IPS-15b (cell line): ENCODE measurements around the gene PRSS48.
A peak's percentile ranks its signal among the peaks of the same experiment; 100 is the strongest.
"Not testable (repeated sequence)": the region's sequence is repeated elsewhere in the genome, so short reads cannot be mapped to it uniquely, and the experiment has no call there.

Experiments used
- H3K27me3 ChIP-seq: one replicate; pipeline ENCODE4 v1.6.1; 2013; ENCODE audit warnings: low read length; ENCODE audit not compliant: control insufficient read depth, insufficient read depth
- H3K36me3 ChIP-seq: one replicate; pipeline ENCODE4 v1.6.1; 2013; ENCODE audit warnings: low read length; ENCODE audit not compliant: control insufficient read depth, insufficient read depth
- H3K4me1 ChIP-seq: one replicate; pipeline ENCODE4 v1.6.1; 2013; ENCODE audit warnings: mild to moderate bottlenecking, low read length; ENCODE audit not compliant: control insufficient read depth, insufficient read depth
- H3K4me3 ChIP-seq: one replicate; pipeline ENCODE4 v1.5.1; 2013; ENCODE audit warnings: low read depth, low read length
- H3K9ac ChIP-seq: one replicate; pipeline ENCODE4 v1.6.1; 2013; ENCODE audit warnings: low read depth, mild to moderate bottlenecking, low read length
- H3K9me3 ChIP-seq: one replicate; pipeline ENCODE4 v1.6.1; 2013; ENCODE audit warnings: mild to moderate bottlenecking, low read length; ENCODE audit not compliant: control insufficient read depth, insufficient read depth

PRSS48 gene, protein sequence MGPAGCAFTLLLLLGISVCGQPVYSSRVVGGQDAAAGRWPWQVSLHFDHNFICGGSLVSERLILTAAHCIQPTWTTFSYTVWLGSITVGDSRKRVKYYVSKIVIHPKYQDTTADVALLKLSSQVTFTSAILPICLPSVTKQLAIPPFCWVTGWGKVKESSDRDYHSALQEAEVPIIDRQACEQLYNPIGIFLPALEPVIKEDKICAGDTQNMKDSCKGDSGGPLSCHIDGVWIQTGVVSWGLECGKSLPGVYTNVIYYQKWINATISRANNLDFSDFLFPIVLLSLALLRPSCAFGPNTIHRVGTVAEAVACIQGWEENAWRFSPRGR

DNA sequence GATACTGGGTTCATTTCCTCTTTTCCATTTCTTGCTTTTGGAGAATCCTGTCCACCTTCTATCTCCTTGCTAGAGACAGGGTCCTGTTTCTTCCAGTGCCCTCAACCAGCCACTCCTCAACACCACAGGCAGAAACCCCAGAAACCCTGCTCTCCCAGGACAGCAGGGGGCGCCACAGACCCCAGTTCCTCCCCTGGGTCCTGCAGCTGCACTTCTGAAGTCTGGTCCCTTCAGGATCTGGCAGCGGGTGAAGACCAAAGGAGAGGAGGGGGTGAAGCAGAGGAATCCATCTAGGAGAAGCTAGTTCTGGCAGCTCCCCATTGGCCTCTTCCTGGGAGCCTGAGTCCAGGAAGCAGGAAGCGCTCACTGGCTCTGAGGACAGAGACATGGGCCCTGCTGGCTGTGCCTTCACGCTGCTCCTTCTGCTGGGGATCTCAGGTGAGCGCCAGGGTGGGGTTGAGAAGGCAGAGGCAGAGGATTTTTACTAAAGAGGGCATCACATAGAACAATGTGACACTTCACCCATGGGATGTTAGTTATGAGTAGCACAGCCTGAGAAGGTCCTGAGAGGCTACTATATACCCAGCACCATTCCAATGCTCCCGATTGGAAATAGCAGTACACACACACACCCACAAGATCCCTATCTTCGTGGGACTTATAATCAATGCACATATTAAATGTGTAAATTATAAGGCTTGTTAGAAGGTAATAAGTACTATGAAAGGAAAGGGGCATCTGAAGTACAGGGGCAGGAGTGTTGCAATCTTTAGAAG is at the start of gene PRSS48:
PRSS48 (plus strand) TSS at position 375 of the 776 bp plus-strand sequence; CDS start at position 387, 12 bp downstream.
- H3K9me3 ChIP-seq, result no peaks in the 10 kb centered on the region
- H3K27me3 ChIP-seq, result no peaks in the 10 kb centered on the region
- H3K4me1 ChIP-seq, result peaks cover 4% of the 10 kb centered on the region
- H3K36me3 ChIP-seq, result no peaks in the 10 kb centered on the region
- peak within 1 kb of the TSS; percentile 26 for H3K9ac ChIP-seq
- H3K4me3 ChIP-seq, result no peak within 1 kb of the TSS

DNA sequence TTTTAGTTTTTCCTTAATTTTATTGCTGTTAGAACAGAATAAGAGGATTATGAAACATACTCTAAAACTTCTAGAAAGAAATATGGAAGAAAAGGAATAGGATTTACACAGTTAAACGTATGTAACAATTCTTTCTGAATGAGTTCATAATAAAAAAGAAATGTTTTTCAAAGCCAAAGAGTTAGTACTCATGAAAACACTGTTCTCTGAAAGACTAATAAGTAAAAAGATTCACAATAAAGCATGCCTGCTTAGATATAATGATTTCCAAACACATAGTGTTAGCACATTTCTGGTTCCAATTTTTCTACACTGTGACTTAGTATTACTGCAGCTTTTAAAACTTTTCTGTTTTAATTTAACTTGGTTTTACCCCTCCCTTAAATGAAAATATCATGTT is 49.8 kb upstream of the PRSS48 start:
- Histone ChIP-seq H3K4me3 (no peak overlapping the region), H3K9ac (no peak overlapping the region)

DNA sequence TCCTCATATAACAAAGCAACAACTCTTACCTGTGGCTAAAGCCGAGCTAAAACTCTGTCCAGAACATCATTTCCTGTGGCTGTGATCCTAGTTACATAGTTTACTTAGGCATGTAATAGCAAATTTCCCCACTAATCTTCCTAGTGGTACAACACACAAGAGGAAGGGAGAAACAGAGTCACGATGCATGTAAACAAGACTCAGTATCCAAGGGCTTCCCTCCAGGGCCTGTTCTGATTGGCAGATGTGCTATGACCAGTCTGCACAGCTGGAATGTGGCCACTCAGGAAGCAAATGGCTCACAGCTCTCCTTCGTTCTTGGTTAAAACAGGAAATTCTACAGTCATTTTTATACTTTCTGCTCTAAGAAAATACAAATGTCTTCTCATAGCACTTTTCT is 49.2 kb upstream of the PRSS48 start:
- H3K9me3 ChIP-seq, result no peaks in the 10 kb centered on the region
- H3K4me3 ChIP-seq, result no peak overlapping the region
- H3K27me3 ChIP-seq, result no peaks in the 10 kb centered on the region
- H3K9ac ChIP-seq, result no peak overlapping the region
- H3K4me1 ChIP-seq, result peaks cover 4% of the 10 kb centered on the region
- H3K36me3 ChIP-seq, result no peaks in the 10 kb centered on the region

More for the DNA sequence above, 49.8 kb upstream of the PRSS48 start:
- H3K9me3 ChIP-seq, result no peaks in the 10 kb centered on the region
- no peaks in the 10 kb centered on the region for H3K27me3 ChIP-seq
- no peaks in the 10 kb centered on the region for H3K36me3 ChIP-seq
- peaks cover 4% of the 10 kb centered on the region for H3K4me1 ChIP-seq

DNA sequence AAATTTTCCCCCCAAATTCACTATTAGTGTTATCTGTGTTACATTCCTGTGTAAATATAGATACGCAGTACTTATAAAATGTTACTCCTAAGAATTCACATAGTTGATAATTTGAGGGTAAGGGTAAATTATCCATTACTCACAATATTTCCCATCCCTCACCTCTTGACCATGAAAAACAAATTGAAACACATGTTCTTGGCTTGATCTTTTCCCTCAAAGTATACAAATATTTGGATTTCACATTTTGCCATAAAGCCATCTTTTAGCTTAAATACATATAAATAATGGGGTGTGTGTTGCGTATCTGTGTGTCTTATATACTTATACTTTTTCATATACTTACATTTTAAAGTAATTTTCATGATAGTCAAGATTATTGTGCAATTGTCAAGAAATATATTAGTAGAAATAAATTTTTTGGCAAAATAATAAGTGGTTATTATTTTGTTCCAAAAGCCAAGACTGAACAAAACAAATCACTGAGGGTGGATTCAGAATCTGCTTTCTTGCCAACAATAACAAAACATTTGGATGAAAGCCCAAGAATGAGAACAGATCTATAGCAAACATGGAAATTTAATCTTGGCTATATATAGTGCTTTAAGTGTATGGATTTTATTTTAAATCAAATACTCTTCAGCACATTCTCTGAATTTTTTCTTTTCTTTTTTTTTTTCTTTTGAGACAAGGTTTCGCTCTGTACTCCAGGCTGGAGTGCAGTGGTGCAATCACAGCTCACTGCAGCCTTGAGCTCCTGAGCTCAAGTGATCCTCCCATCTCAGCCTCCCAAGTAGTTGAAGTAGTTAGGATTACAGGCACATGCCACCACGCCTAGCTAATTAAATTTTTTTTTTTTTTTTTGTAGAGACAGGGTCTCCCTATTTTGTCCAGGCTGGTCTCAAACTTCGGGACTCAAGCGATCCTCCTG is 48.5 kb upstream of the PRSS48 start:
- H3K4me1 ChIP-seq, result peaks cover 4% of the 10 kb centered on the region
- no peak overlapping the region for H3K9ac ChIP-seq
- H3K36me3 ChIP-seq, result no peaks in the 10 kb centered on the region
- H3K27me3 ChIP-seq, result no peaks in the 10 kb centered on the region
- no peak overlapping the region for H3K4me3 ChIP-seq
- no peaks in the 10 kb centered on the region for H3K9me3 ChIP-seq

DNA sequence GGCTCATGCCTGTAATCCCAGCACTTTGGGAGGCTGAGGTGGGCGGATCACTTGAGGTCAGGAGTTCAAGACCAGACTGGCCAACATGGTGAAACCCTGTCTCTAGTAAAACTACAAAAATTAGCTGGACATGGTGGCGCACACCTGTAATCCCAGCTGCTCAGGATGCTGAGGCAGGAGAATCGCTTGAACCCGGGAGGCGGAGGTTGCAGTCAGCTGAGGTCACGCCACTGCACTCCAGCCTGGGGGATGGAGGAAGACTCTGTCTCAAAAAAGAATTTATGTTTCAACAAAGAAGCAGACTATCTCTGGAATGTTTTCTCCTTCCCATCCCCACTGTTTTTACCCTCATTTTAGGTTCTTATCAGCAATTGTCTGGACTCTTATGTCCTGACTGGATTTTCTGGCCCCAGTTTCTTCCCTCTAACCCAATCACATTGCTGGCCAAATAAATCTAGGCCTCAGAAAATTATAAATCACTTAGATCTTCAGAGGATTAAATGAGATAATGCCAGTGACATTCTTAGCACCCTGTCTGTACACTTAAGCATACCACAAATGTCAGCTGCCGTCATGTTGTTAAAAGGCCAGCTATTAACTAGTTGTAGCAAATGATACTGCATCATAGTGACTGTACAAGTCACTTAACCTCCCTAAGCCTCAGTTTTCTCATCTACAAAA is 44.9 kb upstream of the PRSS48 start:
- no peaks in the 10 kb centered on the region for H3K36me3 ChIP-seq
- no peak overlapping the region for H3K9ac ChIP-seq

DNA sequence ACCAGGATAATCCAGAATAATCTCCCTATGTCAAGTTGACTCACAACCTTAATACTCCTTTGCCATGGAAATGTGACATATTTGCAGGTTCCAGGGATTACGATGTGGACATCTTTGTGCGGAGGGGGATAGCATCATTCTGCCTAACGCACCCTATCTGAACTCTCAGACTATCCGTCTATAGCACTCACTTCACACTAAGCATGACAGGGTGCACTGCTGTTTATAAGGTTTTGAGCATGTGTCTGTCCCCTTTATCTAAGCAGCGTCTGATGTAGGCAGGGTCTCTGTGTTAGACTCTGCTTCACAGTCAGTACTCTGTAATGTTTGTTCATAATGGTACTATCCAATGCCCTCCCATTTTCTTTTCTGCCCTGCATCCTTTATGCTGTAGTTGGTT is 43.4 kb upstream of the PRSS48 start:
- Histone ChIP-seq H3K9ac (peak overlapping the region; percentile 50), H3K9me3 (no peaks in the 10 kb centered on the region), H3K4me1 (no peaks in the 10 kb centered on the region), H3K36me3 (no peaks in the 10 kb centered on the region), H3K4me3 (no peak overlapping the region), H3K27me3 (no peaks in the 10 kb centered on the region)

More for the DNA sequence above, 44.9 kb upstream of the PRSS48 start:
- Histone ChIP-seq H3K27me3 (no peaks in the 10 kb centered on the region), H3K9me3 (no peaks in the 10 kb centered on the region), H3K4me3 (no peak overlapping the region), H3K4me1 (peaks cover 4% of the 10 kb centered on the region)

DNA sequence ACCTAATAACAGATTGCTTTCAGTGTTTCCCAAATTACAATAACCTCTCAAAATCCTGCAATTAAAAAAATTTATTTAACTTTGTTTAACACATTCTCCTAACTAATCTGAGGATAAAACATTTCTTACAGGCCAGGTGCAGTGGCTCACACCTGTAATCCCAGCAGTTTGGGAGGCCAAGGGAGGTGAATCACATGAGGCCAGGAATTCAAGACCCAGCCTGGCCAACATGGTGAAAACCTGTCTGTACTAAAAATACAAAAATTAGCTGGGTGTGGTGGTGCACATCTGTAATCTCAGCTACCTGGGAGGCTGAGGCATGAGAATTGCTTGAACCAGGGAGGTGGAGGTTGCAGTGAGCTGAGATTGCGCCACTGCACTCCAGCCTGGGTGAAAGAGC is 41.6 kb upstream of the PRSS48 start:
- not testable (repeated sequence) for H3K36me3 ChIP-seq, H3K4me1 ChIP-seq, H3K4me3 ChIP-seq, H3K27me3 ChIP-seq, H3K9me3 ChIP-seq, H3K9ac ChIP-seq

DNA sequence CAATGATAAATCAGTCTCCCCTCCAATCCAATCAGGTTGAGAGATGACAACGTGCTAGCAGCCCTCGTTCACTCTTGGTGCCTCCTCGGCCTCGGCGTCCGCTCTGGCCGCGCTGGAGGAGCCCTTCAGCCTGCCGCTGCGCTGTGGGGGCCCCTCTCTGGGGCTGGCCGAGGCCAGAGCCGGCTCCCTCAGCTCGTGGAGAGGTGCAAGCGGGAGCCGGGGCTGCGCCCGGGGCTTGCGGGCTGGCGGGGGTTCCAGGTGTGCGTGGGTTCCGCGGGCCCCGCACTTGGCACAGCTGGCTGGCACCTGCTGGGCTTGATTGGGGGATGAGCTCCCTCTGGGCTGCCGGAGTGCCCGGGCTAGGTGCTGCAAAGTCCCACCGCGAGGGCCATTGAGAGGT is 40.9 kb upstream of the PRSS48 start:
- Histone ChIP-seq H3K4me1 (no peaks in the 10 kb centered on the region), H3K9ac (no peak overlapping the region), H3K27me3 (no peaks in the 10 kb centered on the region), H3K36me3 (no peaks in the 10 kb centered on the region), H3K9me3 (no peaks in the 10 kb centered on the region), H3K4me3 (no peak overlapping the region)

DNA sequence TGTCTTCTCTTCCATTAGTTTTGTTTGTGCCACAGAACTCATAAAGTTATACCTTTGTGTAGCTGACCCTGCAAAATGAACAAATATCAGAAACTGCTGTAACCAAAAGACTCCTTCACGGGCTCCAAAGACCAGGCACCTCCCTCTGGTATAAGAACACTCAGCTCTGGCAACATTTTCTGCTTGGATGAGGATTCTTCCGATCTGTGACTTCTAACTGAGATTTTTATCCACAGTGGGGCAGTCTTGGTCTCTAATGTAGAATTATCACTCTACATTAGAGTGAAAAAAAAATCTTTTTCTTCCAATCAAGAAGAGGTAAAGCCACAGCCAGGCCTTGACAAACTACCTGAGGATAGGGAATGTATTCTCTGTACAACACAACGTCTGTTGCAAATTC is 38.5 kb upstream of the PRSS48 start:
- Histone ChIP-seq H3K36me3 (no peaks in the 10 kb centered on the region), H3K27me3 (no peaks in the 10 kb centered on the region), H3K4me1 (peaks cover 5% of the 10 kb centered on the region), H3K9me3 (no peaks in the 10 kb centered on the region), H3K4me3 (no peak overlapping the region), H3K9ac (no peak overlapping the region)

DNA sequence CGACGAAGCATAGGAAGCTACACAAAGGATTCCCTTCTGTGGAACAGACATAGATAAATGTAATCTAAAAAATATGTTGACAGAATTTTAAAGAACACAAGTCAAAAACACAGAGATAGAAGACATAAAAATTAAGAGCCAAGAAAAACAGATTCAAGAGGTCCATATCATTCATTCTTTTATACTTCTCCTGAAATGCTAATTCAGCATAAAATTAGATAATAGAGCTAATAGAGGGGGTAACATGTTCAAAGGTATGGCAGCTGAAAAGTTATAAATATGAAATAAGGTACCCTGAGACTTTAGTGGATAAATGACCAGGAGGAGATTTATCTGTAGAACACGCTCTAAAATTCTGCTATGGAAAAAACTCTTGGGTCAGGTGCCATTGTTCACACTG is 37.4 kb upstream of the PRSS48 start:
- Histone ChIP-seq H3K4me1 (peaks cover 5% of the 10 kb centered on the region), H3K9ac (no peak overlapping the region), H3K9me3 (no peaks in the 10 kb centered on the region), H3K36me3 (no peaks in the 10 kb centered on the region), H3K4me3 (no peak overlapping the region), H3K27me3 (no peaks in the 10 kb centered on the region)

DNA sequence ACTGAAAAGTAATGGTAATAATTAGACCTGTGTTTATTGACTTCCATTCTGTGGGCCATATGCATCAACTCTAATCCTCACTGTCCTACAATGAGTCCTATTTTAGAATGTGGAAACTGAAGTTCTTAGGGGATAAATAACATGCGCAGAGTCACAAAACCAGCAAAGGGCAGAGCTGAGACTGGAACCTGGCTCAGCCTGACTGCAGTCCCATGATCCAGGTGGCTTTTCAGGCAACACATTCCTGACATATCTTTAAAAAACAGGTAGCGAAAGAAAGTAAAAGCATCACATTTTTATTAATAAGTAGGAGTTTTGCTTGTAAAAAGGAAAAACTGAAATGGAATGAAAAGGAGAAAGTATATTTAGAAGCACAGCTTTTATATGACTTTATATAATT is 34.7 kb upstream of the PRSS48 start:
- no peaks in the 10 kb centered on the region for H3K9me3 ChIP-seq
- no peaks in the 10 kb centered on the region for H3K27me3 ChIP-seq
- H3K4me3 ChIP-seq, result no peak overlapping the region
- no peak overlapping the region for H3K9ac ChIP-seq
- peaks cover 7% of the 10 kb centered on the region for H3K4me1 ChIP-seq
- no peaks in the 10 kb centered on the region for H3K36me3 ChIP-seq
